Prostate gland (tissue), 2 donors: Measurements from ENCODE around the gene RNF144B. TPM values are rescaled to one million over a fixed set of nuclear protein-coding genes. Genes with fewer than 3 reads are reported as not detected.

Experiments used
- DNase-seq: peaks from one replicate; pipeline ENCODE4 v3.0.0-alpha.2; 2019; ENCODE audit warnings: low spot score
- H3K27ac ChIP-seq, 2 donors: fragments of 200-600 bp; sonication (generic); 2 replicates each; pipeline ENCODE4 v1.5.1; 2017 to 2019
- H3K27me3 ChIP-seq: fragments of 200-600 bp; sonication (generic); replicated peaks from 2 replicates; pipeline ENCODE4 v1.5.1; 2019; ENCODE audit not compliant: insufficient read depth
- H3K36me3 ChIP-seq, 2 donors: fragments of 200-600 bp; sonication (generic); 1 replicate in 1 of 2; 2 replicates in 1 of 2; pipeline versions ENCODE4 v1.5.1 to v1.8.1; 2017 to 2019
- H3K4me1 ChIP-seq: fragments of 200-600 bp; sonication (generic); replicated peaks from 2 replicates; pipeline ENCODE4 v1.5.1; 2019
- H3K4me3 ChIP-seq, 2 donors: fragments of 200-600 bp; sonication (generic); 2 replicates each; pipeline ENCODE4 v1.5.1; 2017 to 2019
- H3K9me3 ChIP-seq: fragments of 200-600 bp; sonication (generic); 2 replicates; pipeline ENCODE4 v1.5.1; 2017
- POLR2A ChIP-seq: fragments of 450-650 bp; IDR thresholded peaks from one replicate; pipeline ENCODE4 v1.6.1; 2016; ENCODE audit warnings: antibody characterized with exemption, mild to moderate bottlenecking
- POLR2AphosphoS5 ChIP-seq: sonication (generic); formaldehyde crosslinking; IDR thresholded peaks from one replicate; pipeline ENCODE4 v1.6.1; 2017; ENCODE audit warnings: antibody characterized with exemption
- WGBS: methylation state at CpG from one replicate; pipeline ENCODE4 v1.1.5; 2018; 5-methylcytosine and 5-hydroxymethylcytosine counted together
- intact Hi-C: fragments of 100-400 bp; cut with DNase I; formaldehyde crosslinking; loops from one replicate; pipeline ENCODE4 v1.14.2; 2022
- total RNA-seq, 2 donors: library from RNA; depleted of rRNA; stranded (reverse); fragments of >200 nt; gene quantifications; one replicate each; pipeline ENCODE4 v1.1.0, GENCODE V29; 2016
- TF ChIP-seq, protein P1 (sequence below), 4 experiments: fragments of 200-600 bp in 2 of 4; fragments of 450-650 bp in 2 of 4; sonication (generic) in 2 of 4; IDR thresholded peaks; 1 replicate in 3 of 4; 2 replicates in 1 of 4; pipeline ENCODE4 v1.5.1; 2016 to 2019; ENCODE audit warnings: antibody characterized with exemption in 4 of 4, mild to moderate bottlenecking in 2 of 4, moderate library complexity in 2 of 4

Gene RNF144B
- total RNA-seq, 2 donors from 2014 or later = 25.3 to 50.8 TPM

GRCh38 chr6:18347021-18347577 is 40.1 kb upstream of the RNF144B start:
- TF ChIP-seq POLR2A = no peak
- TF ChIP-seq, protein P1, sequence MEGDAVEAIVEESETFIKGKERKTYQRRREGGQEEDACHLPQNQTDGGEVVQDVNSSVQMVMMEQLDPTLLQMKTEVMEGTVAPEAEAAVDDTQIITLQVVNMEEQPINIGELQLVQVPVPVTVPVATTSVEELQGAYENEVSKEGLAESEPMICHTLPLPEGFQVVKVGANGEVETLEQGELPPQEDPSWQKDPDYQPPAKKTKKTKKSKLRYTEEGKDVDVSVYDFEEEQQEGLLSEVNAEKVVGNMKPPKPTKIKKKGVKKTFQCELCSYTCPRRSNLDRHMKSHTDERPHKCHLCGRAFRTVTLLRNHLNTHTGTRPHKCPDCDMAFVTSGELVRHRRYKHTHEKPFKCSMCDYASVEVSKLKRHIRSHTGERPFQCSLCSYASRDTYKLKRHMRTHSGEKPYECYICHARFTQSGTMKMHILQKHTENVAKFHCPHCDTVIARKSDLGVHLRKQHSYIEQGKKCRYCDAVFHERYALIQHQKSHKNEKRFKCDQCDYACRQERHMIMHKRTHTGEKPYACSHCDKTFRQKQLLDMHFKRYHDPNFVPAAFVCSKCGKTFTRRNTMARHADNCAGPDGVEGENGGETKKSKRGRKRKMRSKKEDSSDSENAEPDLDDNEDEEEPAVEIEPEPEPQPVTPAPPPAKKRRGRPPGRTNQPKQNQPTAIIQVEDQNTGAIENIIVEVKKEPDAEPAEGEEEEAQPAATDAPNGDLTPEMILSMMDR (IDR thresholded peaks at IDR 0.05) = no peak
- no peak for TF ChIP-seq POLR2AphosphoS5
- no peaks in the 10 kb centered on the region for H3K27me3 ChIP-seq
- 71% methylated on average over 4 of the region's 4 CpGs for WGBS
- intact Hi-C loops = no loop called here
- no peak for DNase-seq
- peaks cover 3% of the 10 kb centered on the region for H3K4me1 ChIP-seq
- no peak overlapping the region for H3K27ac ChIP-seq
- H3K4me3 ChIP-seq = no peak overlapping the region
- H3K36me3 ChIP-seq = no peaks in the 10 kb centered on the region
- no peaks in the 10 kb centered on the region for H3K9me3 ChIP-seq

DNA sequence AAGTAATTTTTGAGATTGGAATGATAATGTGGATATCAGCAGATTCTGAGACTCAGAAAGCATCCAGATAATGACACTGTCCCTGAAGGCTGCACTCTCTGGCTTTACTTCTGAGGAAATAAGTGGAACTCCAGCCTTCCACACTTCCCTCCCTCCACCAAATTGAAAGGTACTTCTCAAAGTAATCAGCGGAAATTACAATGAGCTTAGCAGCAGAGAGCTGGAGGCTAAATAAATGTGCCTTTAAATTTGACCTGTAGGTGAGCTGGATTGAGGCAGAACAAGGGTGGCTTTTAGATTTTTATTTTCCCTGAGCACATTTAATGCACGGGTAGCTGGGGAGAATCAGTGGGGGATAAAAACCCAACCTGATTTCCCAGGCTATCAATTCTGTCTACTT is 39.3 kb upstream of the RNF144B start:
- no peak overlapping the region for H3K4me3 ChIP-seq
- peaks cover 3% of the 10 kb centered on the region for H3K4me1 ChIP-seq
- no peaks in the 10 kb centered on the region for H3K36me3 ChIP-seq
- no peaks in the 10 kb centered on the region for H3K27me3 ChIP-seq
- no peak for TF ChIP-seq POLR2A
- TF ChIP-seq, protein P1 (IDR thresholded peaks at IDR 0.05) = no peak
- no peak for TF ChIP-seq POLR2AphosphoS5
- WGBS = 80% methylated on average over 2 of the region's 2 CpGs
- no peak overlapping the region for H3K27ac ChIP-seq
- H3K9me3 ChIP-seq = no peaks in the 10 kb centered on the region
- intact Hi-C loops = no loop called here
- no peak for DNase-seq

- intact Hi-C loops = no loop called here
- H3K4me1 ChIP-seq = no peaks in the 10 kb centered on the region
- no peak overlapping the region for H3K4me3 ChIP-seq
- H3K27me3 ChIP-seq = no peaks in the 10 kb centered on the region
- H3K36me3 ChIP-seq = no peaks in the 10 kb centered on the region
- no peaks in the 10 kb centered on the region for H3K9me3 ChIP-seq
- H3K27ac ChIP-seq = no peak overlapping the region
- no peak for TF ChIP-seq POLR2A
- TF ChIP-seq POLR2AphosphoS5 = no peak
- TF ChIP-seq, protein P1 (IDR thresholded peaks at IDR 0.05) = no peak
- no peak for DNase-seq
Observed at GRCh38 chr6:18349386-18349785, 37.8 kb upstream of the RNF144B start.

GRCh38 chr6:18350271-18350670 is 36.9 kb upstream of the RNF144B start:
- Histone ChIP-seq H3K27me3 (no peaks in the 10 kb centered on the region), H3K36me3 (no peaks in the 10 kb centered on the region), H3K4me3 (no peak overlapping the region), H3K9me3 (no peaks in the 10 kb centered on the region), H3K4me1 (no peaks in the 10 kb centered on the region), H3K27ac (no peak overlapping the region)
- 90% methylated on average over 4 of the region's 4 CpGs for WGBS
- DNase-seq = no peak
- TF ChIP-seq POLR2A (no peak), POLR2AphosphoS5 (no peak)
- TF ChIP-seq, protein P1 (IDR thresholded peaks at IDR 0.05) = no peak
- intact Hi-C loops = no loop called here

- Histone ChIP-seq H3K4me1 (no peaks in the 10 kb centered on the region), H3K4me3 (no peak overlapping the region), H3K27ac (no peak overlapping the region), H3K9me3 (no peaks in the 10 kb centered on the region), H3K36me3 (no peaks in the 10 kb centered on the region), H3K27me3 (no peaks in the 10 kb centered on the region)
- intact Hi-C loops = no loop called here
- no peak for DNase-seq
- TF ChIP-seq POLR2A = no peak
- TF ChIP-seq, protein P1 (IDR thresholded peaks at IDR 0.05) = no peak
- TF ChIP-seq POLR2AphosphoS5 = no peak
- WGBS = 85% methylated on average over 3 of the region's 3 CpGs
Observed at GRCh38 chr6:18350712-18351111, 36.4 kb upstream of the RNF144B start.
